Activated CD4-positive, CD25-positive, alpha-beta regulatory T cell (primary cell): ENCODE results near the gene BCL6B.
"Not testable (repeated sequence)": the region's sequence is repeated elsewhere in the genome, so short reads cannot be mapped to it uniquely, and the experiment has no call there.

Experiments used
- DNase-seq, 4 experiments: peaks; one replicate each; lab custom pipeline; 2025; lab: John Stamatoyannopoulos, UW

The BCL6B gene

DNA sequence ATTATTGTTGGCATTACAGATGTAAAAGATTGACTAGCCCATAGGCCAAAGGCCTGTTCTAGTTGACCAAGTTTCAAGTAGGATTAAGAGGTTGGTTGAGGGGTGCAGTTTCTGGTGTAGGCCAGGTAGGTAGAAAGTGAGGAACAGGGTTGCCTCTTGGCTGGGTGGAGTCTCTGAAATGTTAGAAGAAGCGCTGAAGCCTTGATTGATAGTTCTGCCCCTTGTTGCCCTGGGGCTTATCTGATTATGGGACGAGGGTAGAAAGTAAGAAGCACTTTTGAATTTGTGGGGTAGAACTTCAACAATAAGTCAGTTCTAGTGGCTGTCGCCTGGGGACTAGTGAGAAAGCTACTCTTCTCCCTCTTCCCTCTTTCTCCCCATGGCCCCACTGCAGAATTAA, 6.2 kb downstream of the BCL6B start:
- DNase-seq: no peak

GRCh38 chr17:7029659-7030058, 6.8 kb downstream of the BCL6B start:
- DNase-seq: no peak

- DNase-seq: peak in 1 of 4 experiments; percentile 39
Observed at GRCh38 chr17:7034955-7035590, 12.2 kb downstream of the BCL6B start.

DNA sequence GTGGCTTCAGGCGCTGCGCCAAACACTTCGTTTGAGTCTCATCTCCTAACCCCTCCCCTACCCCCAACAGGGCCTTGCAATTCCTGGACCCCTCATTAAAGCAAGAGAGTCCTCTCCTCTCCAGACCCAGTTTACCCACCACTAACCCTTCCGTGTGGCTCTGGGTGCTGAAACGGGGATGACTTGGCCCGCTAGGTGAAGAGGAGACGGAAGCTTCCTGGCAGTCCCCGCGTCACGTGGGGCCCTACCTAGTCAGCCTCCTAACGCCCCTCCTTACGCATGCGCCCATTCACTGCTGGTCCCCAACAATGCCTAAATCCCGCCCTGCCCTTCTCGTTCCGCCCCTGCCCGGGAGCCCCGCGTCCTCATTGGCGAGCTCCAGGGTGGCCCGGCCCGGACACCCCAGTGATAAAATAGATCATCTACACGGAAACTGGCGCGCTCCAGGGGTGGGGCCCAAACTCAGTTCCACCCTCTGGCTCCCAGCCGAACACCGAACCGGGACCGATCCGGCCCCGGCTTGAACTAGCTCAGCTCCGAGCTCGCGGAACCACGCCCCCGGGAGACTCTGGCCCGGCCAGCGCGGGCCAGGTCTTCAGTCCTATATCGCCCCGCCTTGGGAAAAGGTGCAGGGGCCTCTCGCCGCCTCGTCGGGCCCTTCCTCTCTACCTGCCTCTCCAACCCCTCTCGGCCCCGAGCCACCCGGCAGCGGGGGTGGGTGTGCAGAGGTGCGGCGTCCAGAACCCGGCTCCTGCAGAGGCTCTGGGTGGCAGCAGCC, 12.9 kb downstream of the BCL6B start, which contains the start of gene SLC16A13:
Gene SLC16A13, plus strand, starts transcription at position 425 of the 778 bp plus-strand sequence. CDS start 368 bp downstream, outside the sequence.
- DNase-seq: peak; percentile 93 to 96 (median 95)

DNA sequence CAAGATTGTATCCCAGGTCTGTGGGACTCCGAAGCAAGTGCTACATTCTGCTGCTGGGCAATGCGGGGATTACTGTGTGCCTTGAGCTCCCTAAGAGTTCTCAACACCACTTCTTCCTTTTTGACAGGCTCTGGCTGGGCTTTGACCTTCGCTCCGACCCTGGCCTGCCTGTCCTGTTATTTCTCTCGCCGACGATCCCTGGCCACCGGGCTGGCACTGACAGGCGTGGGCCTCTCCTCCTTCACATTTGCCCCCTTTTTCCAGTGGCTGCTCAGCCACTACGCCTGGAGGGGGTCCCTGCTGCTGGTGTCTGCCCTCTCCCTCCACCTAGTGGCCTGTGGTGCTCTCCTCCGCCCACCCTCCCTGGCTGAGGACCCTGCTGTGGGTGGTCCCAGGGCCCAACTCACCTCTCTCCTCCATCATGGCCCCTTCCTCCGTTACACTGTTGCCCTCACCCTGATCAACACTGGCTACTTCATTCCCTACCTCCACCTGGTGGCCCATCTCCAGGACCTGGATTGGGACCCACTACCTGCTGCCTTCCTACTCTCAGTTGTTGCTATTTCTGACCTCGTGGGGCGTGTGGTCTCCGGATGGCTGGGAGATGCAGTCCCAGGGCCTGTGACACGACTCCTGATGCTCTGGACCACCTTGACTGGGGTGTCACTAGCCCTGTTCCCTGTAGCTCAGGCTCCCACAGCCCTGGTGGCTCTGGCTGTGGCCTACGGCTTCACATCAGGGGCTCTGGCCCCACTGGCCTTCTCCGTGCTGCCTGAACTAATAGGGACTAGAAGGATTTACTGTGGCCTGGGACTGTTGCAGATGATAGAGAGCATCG, 15.4 kb downstream of the BCL6B start:
- no peak for DNase-seq

- DNase-seq: no peak
Observed at GRCh38 chr17:7039832-7040231, 17.0 kb downstream of the BCL6B start.

- DNase-seq: no peak
Observed at GRCh38 chr17:7041607-7042500, 19.0 kb downstream of the BCL6B start.

- DNase-seq: peak in 1 of 4 experiments; percentile 24
Observed at GRCh38 chr17:7042501-7043181, 19.8 kb downstream of the BCL6B start.

GRCh38 chr17:7043182-7043496, 20.3 kb downstream of the BCL6B start:
- DNase-seq: no peak

- DNase-seq: peak in 1 of 4 experiments; percentile 12
Observed at GRCh38 chr17:7043497-7044198, 20.8 kb downstream of the BCL6B start, which contains the start of gene SLC16A11. TSS of gene SLC16A11 (minus strand) at chr17:7044092. CDS start at chr17:7043513, 579 bp downstream.

GRCh38 chr17:7045492-7046126, 22.8 kb downstream of the BCL6B start:
- DNase-seq: peak in 2 of 4 experiments; percentile 10 to 24

DNA sequence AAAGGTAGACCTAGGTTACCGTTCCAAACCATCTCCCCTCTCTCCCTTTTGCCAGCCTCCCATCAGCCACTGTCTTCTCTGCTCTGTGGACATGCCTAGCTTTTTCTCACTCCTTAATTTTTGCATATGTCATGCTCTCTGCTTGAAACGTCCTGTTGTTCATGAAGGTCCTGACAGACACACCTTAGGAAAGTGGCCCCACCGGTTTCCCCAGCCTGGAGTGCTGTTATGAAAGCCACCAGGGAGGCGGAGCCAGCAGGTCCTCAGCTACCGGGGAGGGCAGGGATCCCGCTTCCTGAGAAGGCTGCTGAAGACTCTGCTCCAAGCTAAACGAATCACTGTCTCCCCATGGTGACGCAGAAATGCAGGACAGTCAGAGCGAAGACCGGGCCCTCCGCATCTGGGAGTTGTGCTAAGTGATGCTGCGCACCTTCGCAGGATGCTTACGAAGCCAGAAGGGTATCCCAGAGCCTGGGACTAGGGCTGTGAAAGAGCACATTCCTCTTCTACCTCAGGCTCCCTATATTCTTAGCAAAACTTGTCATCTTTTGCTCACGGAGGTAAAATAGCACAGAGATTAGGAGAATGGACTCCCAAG, 23.4 kb downstream of the BCL6B start:
- no peak for DNase-seq

DNA sequence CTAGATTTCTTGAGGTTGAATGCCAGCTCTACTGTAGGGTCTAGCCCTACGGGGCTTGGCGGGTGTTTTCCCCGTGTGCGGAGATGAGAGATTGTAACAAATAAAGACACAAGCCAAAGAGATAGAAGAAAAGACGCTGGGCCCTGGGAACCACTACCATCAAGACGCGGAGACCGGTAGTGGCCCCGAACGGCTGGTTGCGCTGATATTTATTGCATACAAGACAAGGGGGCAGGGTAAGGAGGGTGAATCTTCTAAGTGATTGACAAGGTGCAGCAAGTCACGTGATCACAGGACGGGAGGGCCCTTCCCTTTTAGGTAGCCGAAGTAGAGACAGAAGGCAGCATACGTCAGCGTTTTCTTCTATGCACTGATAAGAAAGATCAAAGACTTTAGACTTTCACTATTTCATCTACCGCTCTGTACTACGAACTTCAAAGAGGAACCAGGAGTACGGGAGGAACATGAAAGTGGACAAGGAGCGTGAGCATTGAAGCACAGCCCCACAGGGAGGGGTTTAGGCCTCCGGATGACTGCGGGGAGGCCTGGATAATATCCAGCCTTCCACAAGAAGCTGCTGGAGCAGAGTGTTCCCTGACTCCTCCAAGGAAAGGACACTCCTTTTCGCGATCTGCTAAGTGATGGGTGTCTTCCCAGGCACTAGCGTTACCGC, 24.0 kb downstream of the BCL6B start:
- DNase-seq: peak in 3 of 4 experiments; percentile 26 to 48 (median 43)

GRCh38 chr17:7047566-7047965, 24.7 kb downstream of the BCL6B start:
- DNase-seq: no peak

GRCh38 chr17:7048968-7049367, 26.1 kb downstream of the BCL6B start:
- DNase-seq: no peak

DNA sequence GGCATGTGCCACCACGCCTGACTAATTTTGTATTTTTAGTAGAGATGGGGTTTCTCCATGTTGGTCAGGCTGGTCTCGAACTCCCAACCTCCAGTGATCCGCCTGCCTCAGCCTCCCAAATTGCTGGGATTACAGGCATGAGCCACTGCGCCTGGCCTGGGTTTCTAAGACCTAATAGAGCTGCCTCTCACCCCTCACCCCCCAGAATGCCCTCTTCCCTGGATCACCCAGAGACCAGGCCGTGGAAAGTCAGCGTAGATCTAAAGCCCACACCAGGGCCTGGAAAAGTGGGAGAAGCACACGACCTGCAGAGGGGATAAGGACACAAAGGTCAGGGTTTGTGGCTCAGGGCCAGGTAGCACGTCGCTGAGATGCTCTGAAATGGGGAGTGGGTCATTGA, 27.7 kb downstream of the BCL6B start:
- not testable (repeated sequence) for DNase-seq

DNA sequence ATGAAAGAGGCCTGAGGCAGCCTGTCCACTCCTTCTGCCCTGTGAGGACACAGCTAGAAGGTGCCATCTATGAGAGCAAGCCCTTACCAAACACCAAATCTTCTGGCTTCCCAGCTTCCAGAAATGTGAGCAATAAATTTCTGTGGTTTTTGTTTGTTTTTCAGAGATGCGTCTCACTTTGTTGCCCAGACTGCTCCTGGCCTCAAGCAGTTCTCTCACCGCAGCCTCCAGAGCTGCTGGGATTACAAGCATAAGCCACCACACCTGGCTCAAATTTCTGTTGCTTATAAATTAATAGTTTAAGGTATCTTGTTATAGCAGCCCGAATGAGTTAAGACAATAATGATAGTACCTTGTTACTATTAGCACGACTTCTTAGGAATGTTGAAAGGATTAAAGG, 33.5 kb downstream of the BCL6B start:
- no peak for DNase-seq

DNA sequence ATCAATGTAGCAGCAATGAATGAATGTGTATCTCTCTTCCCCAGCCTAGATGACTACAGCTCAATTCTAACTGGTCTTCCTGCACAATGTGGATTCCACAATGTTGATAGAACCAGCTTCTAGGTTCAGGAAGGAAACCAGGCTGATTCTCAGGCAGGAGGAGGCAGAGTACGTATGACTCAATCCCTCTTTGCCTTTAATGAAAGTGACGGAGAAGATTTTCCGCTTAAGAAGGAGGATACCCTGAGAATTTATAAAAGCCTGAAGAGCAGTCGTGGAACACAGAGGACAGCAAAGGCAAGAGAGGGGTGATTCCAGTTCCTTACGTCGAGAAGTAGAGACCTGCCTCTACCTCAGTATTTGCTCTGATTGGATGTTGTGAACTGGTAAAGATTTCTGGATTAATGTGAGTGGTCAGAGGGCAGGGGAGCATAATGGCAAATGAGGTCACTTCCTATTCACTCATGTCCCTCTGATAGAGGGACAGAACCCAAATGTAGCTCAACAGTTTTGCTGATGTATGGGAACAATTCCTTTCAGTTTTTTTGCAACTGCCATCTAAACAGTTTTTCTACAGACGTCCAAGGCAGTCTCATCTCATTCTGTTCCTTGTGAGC, 36.1 kb downstream of the BCL6B start:
- DNase-seq: no peak
